AG10803 (cell line): ENCODE measurements around the gene PDLIM1.
A peak's percentile ranks its signal among the peaks of the same experiment; 100 is the strongest.

Source experiments
- DNase-seq: peaks from one replicate; pipeline ENCODE4 v3.0.0; 2010; ENCODE audit warnings: low read depth
- H3K4me3 ChIP-seq: 2 replicates; pipeline ENCODE4 v1.5.1; 2011; ENCODE audit warnings: mild to moderate bottlenecking, low read length, control low read depth
- CTCF ChIP-seq: conservative IDR thresholded peaks from 2 replicates; pipeline ENCODE4 v1.5.1; 2011; ENCODE audit warnings: mild to moderate bottlenecking, low read length, control low read depth, inconsistent platforms

The PDLIM1 gene

GRCh38 chr10:95265572-95265971 lies 25.2 kb downstream of the PDLIM1 start:
- no peak for DNase-seq
- TF ChIP-seq CTCF: no peak
- no peak overlapping the region for H3K4me3 ChIP-seq

- no peak for DNase-seq
- H3K4me3 ChIP-seq: no peak overlapping the region
- TF ChIP-seq CTCF: no peak
Observed at GRCh38 chr10:95264227-95265051, 26.4 kb downstream of the PDLIM1 start.

- DNase-seq: no peak
- TF ChIP-seq CTCF: no peak
- H3K4me3 ChIP-seq: no peak overlapping the region
Observed at GRCh38 chr10:95263864-95264226, 27.0 kb downstream of the PDLIM1 start.

GRCh38 chr10:95262763-95263518 lies 27.9 kb downstream of the PDLIM1 start:
- H3K4me3 ChIP-seq: no peak overlapping the region
- no peak for DNase-seq
- TF ChIP-seq CTCF: no peak

- no peak for DNase-seq
- no peak overlapping the region for H3K4me3 ChIP-seq
- no peak for TF ChIP-seq CTCF
Observed at GRCh38 chr10:95261926-95262325, 28.9 kb downstream of the PDLIM1 start.

- TF ChIP-seq CTCF: no peak
- H3K4me3 ChIP-seq: peak overlapping the region; percentile 31
- DNase-seq: peak; percentile 76
Observed at GRCh38 chr10:95260909-95261552, 29.8 kb downstream of the PDLIM1 start.
